Measurements from ENCODE around the gene DENND11. TPM values are rescaled to one million over a fixed set of nuclear protein-coding genes. Genes with fewer than 3 reads are reported as not detected.
A peak's percentile ranks its signal among the peaks of the same experiment; 100 is the strongest.

Gene DENND11
- total and polyA plus RNA-seq, 8 donors, result 20.4 to 48.7 (median 41.0) TPM

DNA sequence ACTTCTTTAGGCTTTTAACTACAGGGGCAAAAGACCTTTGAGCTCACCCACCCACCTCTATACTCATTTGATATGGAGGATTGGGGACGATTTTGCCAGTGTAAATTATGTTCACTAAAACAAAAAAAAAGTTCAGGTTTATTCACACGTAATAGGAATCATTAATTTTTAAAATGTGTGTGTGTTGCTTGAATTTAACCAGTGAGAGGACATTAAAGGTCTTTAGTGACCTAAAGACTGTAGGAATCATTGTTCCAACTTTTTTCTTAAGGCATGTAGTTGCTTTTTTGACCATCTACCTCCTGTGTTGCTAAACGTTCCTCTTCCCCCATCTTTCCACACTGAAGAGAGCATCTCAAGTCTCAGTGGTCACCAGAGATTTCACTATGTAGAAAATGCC is 37.3 kb upstream of the DENND11 start:
- ATAC-seq (no peak), DNase-seq (no peak)
- Histone ChIP-seq H3K27ac (no peak overlapping the region), H3K27me3 (no peaks in the 10 kb centered on the region), H3K9me3 (no peaks in the 10 kb centered on the region), H3K4me3 (peak overlapping the region; percentile 60 to 69), H3K4me1 (peaks cover 5 to 29% of the 10 kb centered on the region in 2 donors), H3K36me3 (peaks cover 0 to 40% of the 10 kb centered on the region in 2 donors)
- intact Hi-C loops (cut with DNase I), result no loop called here
- TF ChIP-seq, protein P1, sequence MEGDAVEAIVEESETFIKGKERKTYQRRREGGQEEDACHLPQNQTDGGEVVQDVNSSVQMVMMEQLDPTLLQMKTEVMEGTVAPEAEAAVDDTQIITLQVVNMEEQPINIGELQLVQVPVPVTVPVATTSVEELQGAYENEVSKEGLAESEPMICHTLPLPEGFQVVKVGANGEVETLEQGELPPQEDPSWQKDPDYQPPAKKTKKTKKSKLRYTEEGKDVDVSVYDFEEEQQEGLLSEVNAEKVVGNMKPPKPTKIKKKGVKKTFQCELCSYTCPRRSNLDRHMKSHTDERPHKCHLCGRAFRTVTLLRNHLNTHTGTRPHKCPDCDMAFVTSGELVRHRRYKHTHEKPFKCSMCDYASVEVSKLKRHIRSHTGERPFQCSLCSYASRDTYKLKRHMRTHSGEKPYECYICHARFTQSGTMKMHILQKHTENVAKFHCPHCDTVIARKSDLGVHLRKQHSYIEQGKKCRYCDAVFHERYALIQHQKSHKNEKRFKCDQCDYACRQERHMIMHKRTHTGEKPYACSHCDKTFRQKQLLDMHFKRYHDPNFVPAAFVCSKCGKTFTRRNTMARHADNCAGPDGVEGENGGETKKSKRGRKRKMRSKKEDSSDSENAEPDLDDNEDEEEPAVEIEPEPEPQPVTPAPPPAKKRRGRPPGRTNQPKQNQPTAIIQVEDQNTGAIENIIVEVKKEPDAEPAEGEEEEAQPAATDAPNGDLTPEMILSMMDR (IDR thresholded peaks at IDR 0.05), result no peak

DNA sequence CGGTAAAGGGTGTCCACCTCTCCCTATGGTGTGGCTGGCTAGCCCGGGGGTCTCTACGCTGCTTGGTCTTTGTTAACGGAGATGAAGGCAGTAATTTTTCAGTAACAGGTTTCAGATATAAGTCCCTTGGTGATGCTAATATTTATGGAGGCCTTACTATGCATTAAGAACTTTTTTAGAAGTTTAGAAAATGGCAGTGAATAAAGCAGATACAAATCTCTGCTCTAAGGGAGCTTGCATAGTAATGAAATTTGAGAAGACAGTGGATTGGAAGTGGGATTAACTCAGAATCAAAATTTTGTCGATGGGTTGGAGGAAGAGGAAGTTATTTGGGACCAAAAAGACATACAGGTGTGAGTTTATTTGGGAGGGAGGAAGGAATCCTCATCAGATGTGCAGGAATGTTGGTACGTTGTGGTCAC is 36.6 kb upstream of the DENND11 start:
- peaks cover 5 to 29% of the 10 kb centered on the region in 2 donors for H3K4me1 ChIP-seq
- H3K27ac ChIP-seq, result peak overlapping the region; percentile 60 to 92
- H3K27me3 ChIP-seq, result no peaks in the 10 kb centered on the region
- ATAC-seq (no peak), DNase-seq (no peak)
- TF ChIP-seq, protein P1 (IDR thresholded peaks at IDR 0.05), result no peak
- H3K36me3 ChIP-seq, result peaks cover 0 to 33% of the 10 kb centered on the region in 2 donors
- intact Hi-C loops (cut with DNase I), result no loop called here
- H3K4me3 ChIP-seq, result peak overlapping the region; percentile 60 to 69
- no peaks in the 10 kb centered on the region for H3K9me3 ChIP-seq

DNA sequence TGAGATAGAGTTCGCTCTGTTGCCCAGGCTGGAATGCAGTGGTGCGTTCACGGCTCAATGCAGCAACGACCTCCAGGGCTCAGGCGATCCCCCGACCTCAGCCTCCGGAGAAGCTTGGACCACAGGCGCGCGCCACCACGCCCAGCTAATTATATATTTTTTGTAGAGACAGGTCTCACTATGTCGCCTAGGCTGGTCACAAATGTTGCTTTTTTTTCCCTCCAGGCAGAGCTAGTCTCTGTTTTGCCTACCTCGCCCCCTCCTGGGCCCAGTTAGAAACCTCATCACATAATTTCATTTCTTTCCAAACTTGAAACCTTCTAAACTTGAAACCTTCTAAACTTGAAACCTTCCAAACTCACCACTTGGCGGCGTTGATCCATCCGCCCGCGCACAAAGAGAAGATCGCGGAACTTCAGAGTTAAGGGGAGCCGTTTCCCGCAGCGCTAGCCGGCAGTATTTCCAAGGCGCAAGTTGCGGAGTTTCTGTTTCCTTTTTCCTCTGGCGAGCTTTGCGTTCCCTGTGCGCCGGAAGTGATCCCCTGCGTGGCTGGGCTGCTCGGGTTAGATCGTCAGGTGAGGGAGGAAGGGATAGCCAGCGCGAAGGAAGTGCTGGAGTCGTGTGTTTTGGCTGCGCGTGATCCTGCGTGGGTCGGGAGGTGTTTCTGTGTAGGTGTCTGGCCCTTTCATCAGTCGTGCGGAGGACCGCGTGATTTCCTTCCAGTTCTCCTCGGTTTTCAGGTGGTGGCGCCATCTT is 36.0 kb upstream of the DENND11 start, which contains the start of gene SSBP1:
Gene SSBP1, plus strand, starts transcription at position 523 of the 756 bp plus-strand sequence. CDS start 809 bp downstream, outside the sequence.
- DNase-seq (peak; percentile 92 to 96 (median 93)), ATAC-seq (peak; percentile 96)
- TF ChIP-seq, protein P1 (IDR thresholded peaks at IDR 0.05), result peak; percentile 72 to 80
- Histone ChIP-seq H3K4me1 (peaks cover 5 to 29% of the 10 kb centered on the region in 2 donors), H3K27ac (peak within 1 kb of the TSS; percentile 81 to 92), H3K4me3 (peak within 1 kb of the TSS; percentile 60 to 69), H3K27me3 (no peaks in the 10 kb centered on the region), H3K36me3 (peaks cover 0 to 27% of the 10 kb centered on the region in 2 donors), H3K9me3 (no peaks in the 10 kb centered on the region)
- intact Hi-C loops (cut with DNase I), result no loop called here

DNA sequence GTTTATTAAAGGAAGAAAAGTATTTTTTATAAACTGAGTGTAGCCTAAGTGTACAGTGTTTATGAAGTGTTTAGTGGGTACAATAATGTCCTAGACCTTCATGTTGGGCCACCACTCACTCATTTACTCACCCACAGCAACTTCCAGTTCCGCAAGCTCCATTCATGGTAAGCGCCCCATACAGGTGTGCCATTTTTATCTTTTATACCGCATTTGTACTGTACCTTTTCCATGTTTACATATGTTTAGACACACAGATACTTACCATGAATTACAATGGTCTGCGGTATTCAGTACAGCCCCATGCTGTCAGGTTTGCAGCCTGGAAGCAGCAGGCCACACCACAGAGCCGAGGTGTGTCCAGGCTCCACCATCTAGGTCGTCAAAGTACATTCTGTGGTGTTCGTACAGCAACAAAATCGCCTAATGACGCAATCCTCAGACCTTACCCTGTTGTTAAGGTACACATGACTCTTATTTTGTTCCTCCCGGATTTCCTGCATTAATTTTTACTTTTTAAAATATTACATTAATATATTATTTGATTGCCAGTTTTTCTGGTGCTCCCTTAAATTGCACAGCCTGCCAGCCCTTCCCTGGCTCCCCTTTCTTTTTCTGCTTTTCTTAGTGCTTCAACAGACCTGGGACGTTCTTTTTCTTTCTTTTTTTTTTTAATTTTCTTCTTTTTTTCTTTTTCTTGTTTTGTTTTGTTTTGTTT is 35.3 kb upstream of the DENND11 start:
- DNase-seq, result no peak
- intact Hi-C loops (cut with DNase I), result no loop called here
- TF ChIP-seq, protein P1 (IDR thresholded peaks at IDR 0.05), result no peak

More for the DNA sequence above, 35.3 kb upstream of the DENND11 start:
- Histone ChIP-seq H3K4me1 (peaks cover 5 to 29% of the 10 kb centered on the region in 2 donors), H3K27me3 (no peaks in the 10 kb centered on the region), H3K36me3 (peaks cover 0 to 20% of the 10 kb centered on the region in 2 donors), H3K4me3 (peak overlapping the region; percentile 60 to 69), H3K9me3 (no peaks in the 10 kb centered on the region), H3K27ac (peak overlapping the region; percentile 81 to 92)
- peak; percentile 32 for ATAC-seq

Data from left lung (tissue), 10 donors.